ENCODE measurements around the gene SLC6A9. TPM values are rescaled to one million over a fixed set of nuclear protein-coding genes. Genes with fewer than 3 reads are reported as not detected.

Gene SLC6A9
- total and polyA plus RNA-seq, 7 donors = 0.28 to 1.2 (median 0.71) TPM

GRCh38 chr1:44053394-44053793 lies 22.1 kb upstream of the SLC6A9 start:
- Histone ChIP-seq H3K4me3 (no peak overlapping the region), H3K36me3 (ENCODE audit: insufficient read depth in 1 of 2, low read depth in 1 of 2) (no peaks in the 10 kb centered on the region), H3K27me3 (ENCODE audit: insufficient read depth in 3 of 3, low read length in 2 of 3) (no peaks in the 10 kb centered on the region), H3K9me3 (no peaks in the 10 kb centered on the region), H3K4me1 (no peaks in the 10 kb centered on the region), H3K27ac (no peak overlapping the region)
- intact Hi-C loops (cut with DNase I) = no loop called here
- DNase-seq (no peak), ATAC-seq (no peak)
- WGBS, 3 donors = 85 to 94% (median 88%) methylated on average over 2 of the region's 2 CpGs
- no peak for TF ChIP-seq CTCF (IDR thresholded peaks at IDR 0.05)

- Histone ChIP-seq H3K9me3 (no peaks in the 10 kb centered on the region), H3K27ac (no peak overlapping the region), H3K27me3 (ENCODE audit: insufficient read depth in 3 of 3, low read length in 2 of 3) (no peaks in the 10 kb centered on the region), H3K4me1 (no peaks in the 10 kb centered on the region), H3K36me3 (ENCODE audit: insufficient read depth in 1 of 2, low read depth in 1 of 2) (no peaks in the 10 kb centered on the region), H3K4me3 (no peak overlapping the region)
- intact Hi-C loops (cut with DNase I) = no loop called here
- no peak for TF ChIP-seq CTCF (IDR thresholded peaks at IDR 0.05)
- 35 to 65% (median 38%) methylated on average over 3 of the region's 3 CpGs for WGBS, 3 donors
- ATAC-seq = no peak
- no peak for DNase-seq
Observed at GRCh38 chr1:44050261-44050660, 19.0 kb upstream of the SLC6A9 start.

- DNase-seq (no peak), ATAC-seq (no peak)
- TF ChIP-seq CTCF (IDR thresholded peaks at IDR 0.05) = no peak
- Histone ChIP-seq H3K4me1 (no peaks in the 10 kb centered on the region), H3K27ac (no peak overlapping the region), H3K9me3 (no peaks in the 10 kb centered on the region), H3K4me3 (no peak overlapping the region), H3K36me3 (ENCODE audit: insufficient read depth in 1 of 2, low read depth in 1 of 2) (no peaks in the 10 kb centered on the region), H3K27me3 (ENCODE audit: insufficient read depth in 3 of 3, low read length in 2 of 3) (no peaks in the 10 kb centered on the region)
- intact Hi-C loops (cut with DNase I) = loop anchor here (5.0 kb wide), 2 partner anchors 43 to 523 kb away; no protein-coding TSS in a partner anchor
- 48 to 64% (median 59%) methylated on average over 2 of the region's 2 CpGs for WGBS, 3 donors
Observed at GRCh38 chr1:44049839-44050238, 18.6 kb upstream of the SLC6A9 start.

GRCh38 chr1:44048532-44049215 lies 17.4 kb upstream of the SLC6A9 start:
- 75 to 79% (median 75%) methylated on average over 3 of the region's 3 CpGs for WGBS, 3 donors
- no peak for DNase-seq
- Histone ChIP-seq H3K36me3 (ENCODE audit: insufficient read depth in 1 of 2, low read depth in 1 of 2) (no peaks in the 10 kb centered on the region), H3K4me1 (no peaks in the 10 kb centered on the region), H3K27ac (no peak overlapping the region), H3K27me3 (ENCODE audit: insufficient read depth in 3 of 3, low read length in 2 of 3) (no peaks in the 10 kb centered on the region), H3K4me3 (no peak overlapping the region), H3K9me3 (no peaks in the 10 kb centered on the region)
- no peak for ATAC-seq
- no peak for TF ChIP-seq CTCF (IDR thresholded peaks at IDR 0.05)
- intact Hi-C loops (cut with DNase I) = loop anchor here (5.0 kb wide), 2 partner anchors 41 to 521 kb away; no protein-coding TSS in a partner anchor

- no peaks in the 10 kb centered on the region for H3K4me1 ChIP-seq
- ATAC-seq (no peak), DNase-seq (no peak)
- H3K36me3 ChIP-seq (ENCODE audit: insufficient read depth in 1 of 2, low read depth in 1 of 2) = no peaks in the 10 kb centered on the region
- H3K4me3 ChIP-seq = no peak overlapping the region
- TF ChIP-seq CTCF (IDR thresholded peaks at IDR 0.05) = no peak
- no peaks in the 10 kb centered on the region for H3K9me3 ChIP-seq
- H3K27me3 ChIP-seq (ENCODE audit: insufficient read depth in 3 of 3, low read length in 2 of 3) = no peaks in the 10 kb centered on the region
- intact Hi-C loops (cut with DNase I) = loop anchor here (2.0 to 5.0 kb wide), 3 partner anchors 40 to 520 kb away; no protein-coding TSS in a partner anchor
- 75 to 100% (median 79%) methylated on average over 1 of the region's 1 CpG for WGBS, 3 donors
- H3K27ac ChIP-seq = no peak overlapping the region
Observed at GRCh38 chr1:44047131-44047530, 15.9 kb upstream of the SLC6A9 start.

All from psoas muscle (tissue), 8 donors.